Adrenal gland (tissue), 12 donors: ENCODE measurements around the gene TYK2. TPM values are rescaled to one million over a fixed set of nuclear protein-coding genes. Genes with fewer than 3 reads are reported as not detected.

ENCODE experiments used
- DNase-seq, 7 donors: peaks; one replicate each; pipeline ENCODE4 v3.0.0-alpha.2; 2019 to 2020
- H3K27ac ChIP-seq, 5 donors: fragments of 200-600 bp; sonication (generic) in 4 of 5; 1 replicate in 3 of 5; 2 replicates in 2 of 5; pipeline versions ENCODE4 v1.5.1 to v1.8.0; 2016 to 2020; ENCODE audit warnings: mild to moderate bottlenecking in 1 of 5
- H3K27me3 ChIP-seq: fragments of 200-600 bp; 2 replicates; pipeline ENCODE4 v1.8.0; 2021
- H3K36me3 ChIP-seq, 2 donors: fragments of 200-600 bp; replicated peaks in 1 of 2; 1 replicate in 1 of 2; 2 replicates in 1 of 2; pipeline versions ENCODE4 v1.5.1 to v1.8.0; 2018 to 2022
- H3K4me1 ChIP-seq, 2 donors: fragments of 200-600 bp; replicated peaks in 1 of 2; 1 replicate in 1 of 2; 2 replicates in 1 of 2; pipeline versions ENCODE4 v1.5.1 to v1.8.0; 2018 to 2021
- H3K4me3 ChIP-seq, 4 donors: fragments of 200-600 bp; sonication (generic) in 3 of 4; one replicate each; pipeline ENCODE4 v1.5.1; 2016 to 2018
- H3K9me3 ChIP-seq, 3 donors: fragments of 200-600 bp; sonication (generic) in 1 of 3; replicated peaks in 1 of 3; 1 replicate in 2 of 3; 2 replicates in 1 of 3; pipeline versions ENCODE4 v1.5.1 to v1.8.0; 2016 to 2021
- CTCF ChIP-seq, 6 experiments: fragments of 450-650 bp in 4 of 6; fragments of 200-600 bp in 2 of 6; sonication (generic) in 1 of 6; IDR thresholded peaks; 1 replicate in 5 of 6; 2 replicates in 1 of 6; pipeline versions ENCODE4 v1.5.1 to v1.8.0; 2016 to 2021; ENCODE audit warnings: antibody characterized with exemption in 6 of 6, mild to moderate bottlenecking in 2 of 6, moderate library complexity in 1 of 6
- POLR2A ChIP-seq, 2 donors: fragments of 450-650 bp; IDR thresholded peaks; one replicate each; pipeline ENCODE4 v1.6.1; 2017; ENCODE audit warnings: antibody characterized with exemption in 2 of 2, mild to moderate bottlenecking in 2 of 2, moderate library complexity in 1 of 2
- WGBS, 4 donors: extraction: QIAGEN DNeasy Blood & Tissue Kit in 2 of 4; methylation state at CpG; one replicate each; pipeline versions ENCODE4 v1.1.5 to v1.1.7; 2013 to 2017; 5-methylcytosine and 5-hydroxymethylcytosine counted together
- intact Hi-C, 2 donors: fragments of 100-400 bp; cut with DNase I; formaldehyde crosslinking; loops; one replicate each; pipeline versions ENCODE4 v1.14.1 to v1.15.0; 2022 to 2023
- polyA plus RNA-seq, 3 donors: library from polyadenylated mRNA; stranded (reverse); fragments of 200-250 nt in 2 of 3; fragments of 350-450 nt in 1 of 3; fragmentation: Illumina TruSeq in 1 of 3; extraction: RNeasy Lipid Tissue Mini Kit (QIAGEN cat#74804) in 1 of 3; gene quantifications; one replicate each; pipeline ENCODE4 v1.2.3, GENCODE V29; 2013 to 2014
- total RNA-seq, 9 donors: library from RNA; depleted of rRNA in 4 of 9; stranded (reverse); fragments of >200 nt in 4 of 9; fragments of 120-200 nt in 1 of 9; fragmentation: NEBNext Ultra II Directional in 1 of 9; extraction: Animal tissue kit (Norgen Biotek cat#: 25700) in 1 of 9; gene quantifications; one replicate each; pipeline versions ENCODE4 v1.1.0 to v1.2.4, GENCODE V29; 2013 to 2023
- donor health status: healthy with polysubstance abuse.
- donor health status: Bipolar disorder and iron deficiency.
- donor health status: DM: yes; HTN: yes; CAD: no.
- donor health status: DM: no; HTN: no; CAD: no.
- donor health status: DM: no; HTN: no; CAD: no.
- donor health status: DM: yes; HTN: yes; CAD: no.

Gene TYK2
- total and polyA plus RNA-seq, 12 donors: 56.1 to 408 (median 104) TPM

DNA sequence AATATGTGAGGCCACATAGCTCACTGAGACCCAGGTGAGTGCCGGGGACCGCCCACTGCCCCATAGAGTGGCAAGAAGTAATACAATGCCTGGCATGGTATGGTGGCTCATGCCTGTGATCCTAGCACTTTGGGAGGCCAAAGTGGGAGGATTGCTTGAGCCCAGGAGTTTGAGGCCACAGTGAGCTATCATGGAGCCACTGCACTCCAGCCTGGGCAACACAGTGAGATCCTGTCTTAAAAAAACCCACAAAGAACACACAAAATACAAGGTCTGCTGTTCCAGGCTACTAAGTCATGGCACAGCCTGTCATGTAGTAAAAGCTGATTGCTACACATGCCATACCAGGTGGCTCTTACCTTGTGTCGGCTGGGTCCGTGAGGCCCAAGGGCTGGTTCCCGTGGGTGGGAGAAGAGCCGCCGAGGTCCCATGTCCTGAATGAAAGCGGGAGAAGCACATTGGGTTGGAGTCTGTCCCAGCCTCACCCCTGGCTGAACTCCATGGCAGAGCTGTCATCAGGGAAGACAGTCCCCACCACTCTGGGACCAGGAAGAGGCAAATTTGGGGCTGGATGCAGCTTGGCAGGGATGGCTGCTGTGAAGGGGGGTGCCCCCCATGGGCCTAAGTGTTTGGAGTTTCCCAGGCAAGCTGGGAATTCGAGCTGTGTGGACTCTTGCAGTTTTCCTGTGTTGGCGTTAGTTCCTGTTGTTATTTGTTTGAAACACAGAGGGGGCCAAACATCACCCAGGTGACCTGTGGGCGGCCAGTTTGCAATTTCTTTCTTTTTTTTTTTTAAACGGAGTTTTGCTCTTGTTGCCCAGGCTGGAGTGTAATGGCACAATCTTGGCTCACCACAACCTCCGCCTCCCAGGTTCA is 61.3 kb downstream of the TYK2 start:
- TF ChIP-seq CTCF (IDR thresholded peaks at IDR 0.05): no peak
- TF ChIP-seq POLR2A (IDR thresholded peaks at IDR 0.05): no peak
- Histone ChIP-seq H3K4me3 (no peak overlapping the region), H3K4me1 (peaks cover 7 to 12% of the 10 kb centered on the region in 2 donors), H3K27me3 (no peaks in the 10 kb centered on the region), H3K36me3 (peaks cover 0 to 73% of the 10 kb centered on the region in 2 donors), H3K9me3 (no peaks in the 10 kb centered on the region), H3K27ac (no peak overlapping the region)
- intact Hi-C loops: no loop called here
- DNase-seq: no peak
- 88 to 92% (median 91%) methylated on average over 12 to 13 of the region's 13 CpGs for WGBS, 4 donors

- TF ChIP-seq CTCF (IDR thresholded peaks at IDR 0.05): no peak
- TF ChIP-seq POLR2A (IDR thresholded peaks at IDR 0.05): no peak
- 92 to 96% (median 93%) methylated on average over 11 to 15 of the region's 15 CpGs for WGBS, 4 donors
- no peaks in the 10 kb centered on the region for H3K9me3 ChIP-seq
- intact Hi-C loops: no loop called here
- peaks cover 0 to 64% of the 10 kb centered on the region in 2 donors for H3K36me3 ChIP-seq
- H3K27ac ChIP-seq: no peak overlapping the region
- peaks cover 7 to 12% of the 10 kb centered on the region in 2 donors for H3K4me1 ChIP-seq
- no peaks in the 10 kb centered on the region for H3K27me3 ChIP-seq
- no peak overlapping the region for H3K4me3 ChIP-seq
- DNase-seq: no peak
These were observed 62.4 kb downstream of the TYK2 start for GRCh38 chr19:10317857-10318462.

- H3K9me3 ChIP-seq: no peaks in the 10 kb centered on the region
- no peaks in the 10 kb centered on the region for H3K27me3 ChIP-seq
- peaks cover 0 to 57% of the 10 kb centered on the region in 2 donors for H3K36me3 ChIP-seq
- TF ChIP-seq CTCF (IDR thresholded peaks at IDR 0.05): no peak
- no peak for TF ChIP-seq POLR2A (IDR thresholded peaks at IDR 0.05)
- 83 to 86% (median 84%) methylated on average over 20 to 29 of the region's 29 CpGs for WGBS, 4 donors
- H3K4me3 ChIP-seq: no peak overlapping the region
- peaks cover 7 to 12% of the 10 kb centered on the region in 2 donors for H3K4me1 ChIP-seq
- intact Hi-C loops: no loop called here
- DNase-seq: no peak
- H3K27ac ChIP-seq: no peak overlapping the region
These were observed 63.1 kb downstream of the TYK2 start for GRCh38 chr19:10317045-10317856.
